Keratinocyte (primary cell): Measurements from ENCODE around the gene RCAN3. TPM values are rescaled to one million over a fixed set of nuclear protein-coding genes. Genes with fewer than 3 reads are reported as not detected.

Experiments
- DNase-seq: peaks from one replicate; pipeline ENCODE4 v3.0.0-alpha.2; 2011; ENCODE audit warnings: low read depth, missing footprints, low spot score
- FAIRE-seq: peaks from 2 replicates; lab custom pipeline; 2011; peaks lifted over from hg19 to GRCh38; lab: Jason Lieb, UNC
- H2AFZ ChIP-seq: 2 replicates; pipeline ENCODE4 v1.6.0; 2012; ENCODE audit warnings: low read length, control low read depth, inconsistent platforms; ENCODE audit not compliant: control insufficient read depth
- H3K27ac ChIP-seq: 2 replicates; pipeline ENCODE4 v1.5.1; 2011; ENCODE audit warnings: low read length; ENCODE audit not compliant: control insufficient read depth, insufficient read depth
- H3K27me3 ChIP-seq: 3 replicates; pipeline ENCODE4 v1.6.0; 2011; ENCODE audit warnings: low read length; ENCODE audit not compliant: control insufficient read depth, insufficient read depth; ENCODE audit errors: extremely low read depth
- H3K36me3 ChIP-seq, 2 experiments: 2 replicates in 1 of 2; 3 replicates in 1 of 2; pipeline ENCODE4 v1.5.1; 2011; ENCODE audit warnings: low read length in 2 of 2, mild to moderate bottlenecking in 1 of 2; ENCODE audit not compliant: control insufficient read depth in 2 of 2, insufficient read depth in 2 of 2; ENCODE audit errors: extremely low read depth in 1 of 2
- H3K4me1 ChIP-seq: 3 replicates; pipeline ENCODE4 v1.5.1; 2011; ENCODE audit warnings: low read length; ENCODE audit not compliant: control insufficient read depth, insufficient read depth; ENCODE audit errors: extremely low read depth
- H3K4me2 ChIP-seq: 3 replicates; pipeline ENCODE4 v1.6.0; 2011; ENCODE audit warnings: low read depth, low read length; ENCODE audit not compliant: control insufficient read depth, insufficient read depth; ENCODE audit errors: extremely low read depth
- H3K4me3 ChIP-seq, 3 experiments: fragments of 200-600 bp in 1 of 3; sonication (generic) in 1 of 3; 2 replicates in 2 of 3; 3 replicates in 1 of 3; pipeline ENCODE4 v1.5.1; 2011 to 2016; ENCODE audit warnings: low read length in 3 of 3, mild to moderate bottlenecking in 3 of 3, control low read depth in 2 of 3, inconsistent platforms in 1 of 3, low read depth in 1 of 3, mixed read lengths in 1 of 3, mixed run types in 1 of 3, moderate library complexity in 1 of 3; ENCODE audit not compliant: control insufficient read depth in 2 of 3, insufficient read depth in 2 of 3; ENCODE audit errors: extremely low read depth in 1 of 3
- H3K79me2 ChIP-seq: 2 replicates; pipeline ENCODE4 v1.6.0; 2012; ENCODE audit warnings: low read length; ENCODE audit not compliant: control insufficient read depth, insufficient read depth
- H3K9ac ChIP-seq: 3 replicates; pipeline ENCODE4 v1.6.0; 2011; ENCODE audit warnings: low read length; ENCODE audit not compliant: control insufficient read depth, insufficient read depth; ENCODE audit errors: extremely low read depth
- H3K9me1 ChIP-seq: 3 replicates; pipeline ENCODE4 v1.6.0; 2011; ENCODE audit warnings: low read length; ENCODE audit not compliant: control insufficient read depth, insufficient read depth; ENCODE audit errors: extremely low read depth
- H3K9me3 ChIP-seq: 2 replicates; pipeline ENCODE4 v1.5.1; 2012; ENCODE audit warnings: low read depth, low read length; ENCODE audit not compliant: control insufficient read depth
- H4K20me1 ChIP-seq: 3 replicates; pipeline ENCODE4 v1.6.0; 2011; ENCODE audit warnings: low read length; ENCODE audit not compliant: control insufficient read depth, insufficient read depth; ENCODE audit errors: extremely low read depth
- CTCF ChIP-seq, 3 experiments: IDR thresholded peaks in 1 of 3; conservative IDR thresholded peaks in 1 of 3; optimal IDR thresholded peaks in 1 of 3; 2 replicates in 2 of 3; 3 replicates in 1 of 3; pipeline versions ENCODE3 to v1.5.1; 2011; ENCODE audit warnings: low read length in 3 of 3, mild to moderate bottlenecking in 3 of 3, moderate library complexity in 2 of 3, control low read depth in 1 of 3, inconsistent platforms in 1 of 3; ENCODE audit not compliant: insufficient read depth in 2 of 3; ENCODE audit errors: extremely low read depth in 1 of 3
- EZH2 ChIP-seq: IDR thresholded peaks from one replicate; pipeline ENCODE4 v1.6.1; 2012; ENCODE audit warnings: inconsistent platforms, mild to moderate bottlenecking, low read length, moderate library complexity
- dilution Hi-C: fragments of 300-500 bp; cut with MboI; formaldehyde crosslinking; loops from one replicate; pipeline ENCODE4 v1.7.0; 2020; ENCODE audit warnings: low sequenced_read_pairs; ENCODE audit not compliant: extremely low pct_ligation_motif_present
- polyA plus RNA-seq, 5 experiments: library from polyadenylated mRNA; depleted of rRNA in 3 of 5; stranded (reverse) in 3 of 5; stranded (forward) in 1 of 5; unstranded in 1 of 5; fragments of >200 nt; gene quantifications; 1 replicate in 1 of 5; 2 replicates in 3 of 5; 3 replicates in 1 of 5; pipeline versions ENCODE4 v1.2.1 to v1.2.3, GENCODE V29; 2011 to 2012; ENCODE audit warnings: missing spikeins in 2 of 5, low read depth in 1 of 5, low replicate concordance in 1 of 5

RCAN3 gene
- polyA plus RNA-seq, 1 donor (not counting 4 experiments of a cell fraction or from before 2014, with no cell fraction given): 13.8 TPM

DNA sequence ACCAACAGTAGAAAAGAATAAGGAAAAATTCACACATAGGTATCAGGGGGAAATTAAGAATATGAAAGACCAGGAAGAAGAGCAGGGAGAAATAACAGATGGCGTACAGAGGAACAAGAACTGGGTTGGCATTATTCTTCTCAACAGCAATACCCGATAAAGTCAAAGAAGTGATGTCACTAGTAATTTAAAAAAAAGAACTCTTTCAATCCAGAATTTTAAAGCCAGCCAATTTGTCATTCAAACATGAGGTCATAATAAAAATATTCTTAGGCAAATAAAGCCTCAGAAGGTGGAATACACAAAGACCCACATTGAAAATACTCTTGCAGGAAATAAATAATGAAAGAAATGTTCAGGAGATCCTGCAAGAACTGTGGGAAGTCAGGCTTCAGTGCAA lies 62.1 kb downstream of the RCAN3 start:
- Histone ChIP-seq H4K20me1 (no peaks in the 10 kb centered on the region), H3K4me2 (no peak overlapping the region), H3K27ac (no peak overlapping the region), H3K79me2 (no peaks in the 10 kb centered on the region), H3K9ac (no peak overlapping the region), H3K9me3 (no peaks in the 10 kb centered on the region), H3K36me3 (no peaks in the 10 kb centered on the region), H2AFZ (no peak overlapping the region), H3K9me1 (no peaks in the 10 kb centered on the region), H3K4me3 (no peak overlapping the region), H3K27me3 (no peaks in the 10 kb centered on the region), H3K4me1 (peaks cover 27% of the 10 kb centered on the region)
- DNase-seq: no peak
- TF ChIP-seq CTCF (optimal IDR thresholded peaks at IDR 0.05 in 1 of 3, IDR thresholded peaks at IDR 0.05 in 1 of 3, conservative IDR thresholded peaks at IDR 0.05 in 1 of 3; ENCODE audit: extremely low read depth in 1 of 3, insufficient read depth in 2 of 3, low read length in 3 of 3) (no peak), EZH2 (no peak)
- FAIRE-seq: no peak
- dilution Hi-C loops: no loop called here

DNA sequence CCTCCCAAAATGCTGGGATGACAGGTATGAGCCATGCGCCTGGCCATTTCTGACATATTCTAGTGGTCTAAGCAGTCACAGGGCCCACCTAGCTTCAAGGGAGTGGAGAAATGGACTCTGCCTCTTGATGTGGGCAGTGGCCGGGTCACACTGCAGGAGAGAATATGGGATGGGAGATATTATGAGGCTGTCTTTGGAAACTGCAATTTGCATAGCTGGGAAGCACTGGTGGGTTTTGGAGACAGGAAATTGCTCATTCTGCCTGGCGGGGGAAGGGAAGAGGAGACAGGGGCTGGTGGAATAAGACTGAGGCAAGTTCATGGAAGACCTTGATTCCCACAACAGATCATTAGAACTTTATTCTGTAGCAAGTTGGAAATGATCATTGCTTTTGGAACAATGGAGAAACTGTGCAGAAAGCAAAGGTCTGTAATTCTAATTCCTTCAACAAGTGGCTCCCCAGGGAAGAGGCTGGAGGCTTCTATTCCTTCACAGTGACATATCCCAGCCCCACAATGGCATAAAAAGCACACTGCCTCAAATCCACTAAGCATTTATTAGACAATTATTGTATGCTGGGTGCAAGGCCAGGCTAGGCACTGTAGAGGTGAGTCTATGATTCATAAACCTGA lies 63.7 kb downstream of the RCAN3 start:
- H3K79me2 ChIP-seq: no peaks in the 10 kb centered on the region
- H2AFZ ChIP-seq: no peak overlapping the region
- peak overlapping the region; percentile 18 for H3K4me2 ChIP-seq
- no peaks in the 10 kb centered on the region for H3K9me3 ChIP-seq
- no peak for FAIRE-seq
- peaks cover 27% of the 10 kb centered on the region for H3K4me1 ChIP-seq
- TF ChIP-seq CTCF (optimal IDR thresholded peaks at IDR 0.05 in 1 of 3, IDR thresholded peaks at IDR 0.05 in 1 of 3, conservative IDR thresholded peaks at IDR 0.05 in 1 of 3; ENCODE audit: extremely low read depth in 1 of 3, insufficient read depth in 2 of 3, low read length in 3 of 3) (no peak), EZH2 (no peak)
- H3K4me3 ChIP-seq: no peak overlapping the region
- dilution Hi-C loops: no loop called here
- no peaks in the 10 kb centered on the region for H3K9me1 ChIP-seq
- no peaks in the 10 kb centered on the region for H3K27me3 ChIP-seq
- no peak overlapping the region for H3K9ac ChIP-seq
- no peak overlapping the region for H3K27ac ChIP-seq
- no peaks in the 10 kb centered on the region for H3K36me3 ChIP-seq
- no peak for DNase-seq
- H4K20me1 ChIP-seq: no peaks in the 10 kb centered on the region
